Adipocyte (in vitro differentiated cells): Measurements from ENCODE around the gene ANGPTL1.

Experiments
- DNase-seq: peaks from one replicate; pipeline ENCODE4 v3.0.0-alpha.2; 2015; ENCODE audit warnings: low read depth
- H3K27me3 ChIP-seq: replicated peaks from 2 replicates; pipeline ENCODE4 v1.7.0; 2013; ENCODE audit warnings: mild to moderate bottlenecking, low read length, moderate library complexity; ENCODE audit not compliant: control insufficient read depth, insufficient read depth
- H3K36me3 ChIP-seq: 2 replicates; pipeline ENCODE4 v1.7.0; 2013; ENCODE audit warnings: low read length, mild to moderate bottlenecking, moderate library complexity; ENCODE audit not compliant: control insufficient read depth, insufficient read depth, severe bottlenecking
- H3K4me1 ChIP-seq: 2 replicates; pipeline ENCODE4 v1.7.0; 2013; ENCODE audit warnings: mild to moderate bottlenecking, low read length, moderate library complexity; ENCODE audit not compliant: control insufficient read depth, insufficient read depth
- H3K4me3 ChIP-seq: 2 replicates; pipeline ENCODE4 v1.7.0; 2013; ENCODE audit warnings: mild to moderate bottlenecking, low read length, moderate library complexity
- H3K9ac ChIP-seq: 2 replicates; pipeline ENCODE4 v1.7.0; 2013; ENCODE audit warnings: mild to moderate bottlenecking, low read length, moderate library complexity
- H3K9me3 ChIP-seq: 2 replicates; pipeline ENCODE4 v1.7.0; 2013; ENCODE audit warnings: mild to moderate bottlenecking, low read length, moderate library complexity; ENCODE audit not compliant: control insufficient read depth

The ANGPTL1 gene

GRCh38 chr1:178895928-178896327 is 25.1 kb upstream of the ANGPTL1 start:
- Histone ChIP-seq H3K4me3 (no peak overlapping the region), H3K36me3 (peaks cover 45% of the 10 kb centered on the region), H3K4me1 (no peaks in the 10 kb centered on the region), H3K9me3 (no peaks in the 10 kb centered on the region), H3K27me3 (no peaks in the 10 kb centered on the region), H3K9ac (no peak overlapping the region)
- DNase-seq = no peak

GRCh38 chr1:178886551-178886950 is 15.7 kb upstream of the ANGPTL1 start:
- no peak overlapping the region for H3K9ac ChIP-seq
- H3K4me3 ChIP-seq = no peak overlapping the region
- peaks cover 3% of the 10 kb centered on the region for H3K4me1 ChIP-seq
- DNase-seq = no peak
- peaks cover 53% of the 10 kb centered on the region for H3K36me3 ChIP-seq
- H3K27me3 ChIP-seq = no peaks in the 10 kb centered on the region
- H3K9me3 ChIP-seq = no peaks in the 10 kb centered on the region

- Histone ChIP-seq H3K27me3 (no peaks in the 10 kb centered on the region), H3K4me3 (no peak overlapping the region), H3K9ac (no peak overlapping the region), H3K36me3 (peaks cover 46% of the 10 kb centered on the region), H3K4me1 (peaks cover 3% of the 10 kb centered on the region), H3K9me3 (no peaks in the 10 kb centered on the region)
- no peak for DNase-seq
Observed at GRCh38 chr1:178885869-178886268, 15.0 kb upstream of the ANGPTL1 start.

- H3K36me3 ChIP-seq = peaks cover 19% of the 10 kb centered on the region
- H3K9ac ChIP-seq = no peak overlapping the region
- no peak overlapping the region for H3K4me3 ChIP-seq
- peaks cover 15% of the 10 kb centered on the region for H3K4me1 ChIP-seq
- H3K27me3 ChIP-seq = no peaks in the 10 kb centered on the region
- H3K9me3 ChIP-seq = no peaks in the 10 kb centered on the region
- DNase-seq = no peak
Observed at GRCh38 chr1:178881950-178882349, 11.1 kb upstream of the ANGPTL1 start.

GRCh38 chr1:178877896-178878295 is 7.0 kb upstream of the ANGPTL1 start:
- Histone ChIP-seq H3K4me3 (no peak overlapping the region), H3K36me3 (no peaks in the 10 kb centered on the region), H3K9me3 (no peaks in the 10 kb centered on the region), H3K9ac (no peak overlapping the region), H3K4me1 (peaks cover 16% of the 10 kb centered on the region), H3K27me3 (no peaks in the 10 kb centered on the region)
- no peak for DNase-seq

DNA sequence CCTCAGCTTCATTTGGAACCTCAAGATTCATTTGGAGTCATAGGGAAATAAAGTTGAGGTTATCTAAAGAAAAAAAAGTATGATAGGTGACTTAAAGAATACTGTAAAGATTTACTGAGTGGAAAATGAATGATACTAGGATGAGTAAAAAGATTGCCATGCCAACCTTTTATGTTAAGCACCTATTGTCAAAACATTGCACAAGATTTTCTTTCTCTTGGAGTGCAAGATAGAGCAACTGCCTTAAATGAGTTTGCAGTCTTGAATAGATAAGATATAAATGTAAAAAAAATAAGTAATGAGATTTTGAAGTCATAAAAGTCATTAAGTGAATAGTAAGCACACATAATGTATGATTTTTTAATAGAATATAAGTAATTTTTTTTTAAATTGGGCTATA is 5.1 kb upstream of the ANGPTL1 start:
- DNase-seq = no peak
- Histone ChIP-seq H3K4me3 (no peak overlapping the region), H3K27me3 (no peaks in the 10 kb centered on the region), H3K4me1 (peaks cover 33% of the 10 kb centered on the region), H3K9ac (no peak overlapping the region), H3K9me3 (no peaks in the 10 kb centered on the region), H3K36me3 (no peaks in the 10 kb centered on the region)

DNA sequence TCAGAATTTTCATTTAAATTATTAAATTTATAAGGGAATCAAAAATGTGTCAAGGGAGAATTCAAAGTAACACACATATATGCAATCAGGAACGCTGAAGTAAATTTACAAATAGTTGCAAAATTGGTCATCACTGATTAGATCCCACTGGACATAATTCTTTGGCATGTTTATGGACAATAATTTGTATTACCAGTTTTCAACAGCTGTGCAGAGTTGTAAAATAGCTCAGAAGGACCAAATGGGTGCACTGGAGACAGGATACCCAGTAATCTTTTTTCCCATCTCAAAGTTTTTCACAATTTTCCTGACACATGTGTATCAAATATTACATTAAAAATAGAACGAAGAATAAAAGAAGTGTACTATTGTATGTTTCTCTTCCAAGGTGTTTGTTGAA is 4.1 kb upstream of the ANGPTL1 start:
- no peak for DNase-seq
- no peak overlapping the region for H3K4me3 ChIP-seq
- no peaks in the 10 kb centered on the region for H3K27me3 ChIP-seq
- H3K9me3 ChIP-seq = no peaks in the 10 kb centered on the region
- H3K36me3 ChIP-seq = no peaks in the 10 kb centered on the region
- H3K9ac ChIP-seq = no peak overlapping the region
- peaks cover 43% of the 10 kb centered on the region for H3K4me1 ChIP-seq

DNA sequence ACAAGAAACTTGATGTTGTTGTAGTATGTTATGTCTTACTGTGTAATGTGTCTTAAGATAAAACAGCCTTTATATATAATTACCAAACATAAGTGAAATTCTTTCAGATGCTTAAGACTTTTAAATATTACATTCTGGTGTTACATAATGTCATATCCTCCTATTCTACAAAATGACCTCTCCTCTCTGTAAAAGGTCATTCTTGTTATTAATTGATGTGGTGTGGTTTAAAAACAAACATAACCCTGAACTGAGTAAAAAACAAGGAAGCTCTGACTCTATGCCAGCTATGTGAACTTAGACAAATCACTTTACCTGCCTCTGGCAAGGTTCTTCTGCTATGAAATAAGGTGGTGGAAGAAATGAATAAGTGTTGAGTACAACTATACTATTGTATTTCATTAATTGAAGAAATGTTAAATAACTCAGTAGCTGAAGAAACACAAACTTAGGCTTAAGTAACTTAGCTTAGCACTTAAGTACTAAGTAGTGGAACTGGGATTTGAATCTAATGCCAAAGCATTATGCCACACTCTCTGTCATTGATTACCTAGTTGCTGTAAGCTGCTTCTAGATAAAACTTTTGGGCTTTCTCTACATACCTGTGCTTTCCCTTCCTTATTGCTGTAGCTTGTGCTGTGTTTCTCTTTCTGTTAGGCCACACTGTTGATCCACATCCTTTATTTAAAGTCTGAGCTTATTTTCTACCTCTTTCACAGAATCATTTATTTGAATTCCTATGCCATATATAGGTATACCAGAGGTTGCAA is 859 bp upstream of the ANGPTL1 start:
- H3K9ac ChIP-seq = peak overlapping the region; percentile 91
- no peaks in the 10 kb centered on the region for H3K9me3 ChIP-seq
- peaks cover 42% of the 10 kb centered on the region for H3K4me1 ChIP-seq
- DNase-seq = no peak
- peak overlapping the region; percentile 92 for H3K4me3 ChIP-seq
- H3K27me3 ChIP-seq = no peaks in the 10 kb centered on the region
- no peaks in the 10 kb centered on the region for H3K36me3 ChIP-seq

- Histone ChIP-seq H3K9me3 (no peaks in the 10 kb centered on the region), H3K4me3 (peak overlapping the region; percentile 92), H3K4me1 (peaks cover 53% of the 10 kb centered on the region), H3K36me3 (peaks cover 3% of the 10 kb centered on the region), H3K27me3 (no peaks in the 10 kb centered on the region), H3K9ac (peak overlapping the region; percentile 91)
- no peak for DNase-seq
Observed at GRCh38 chr1:178870221-178870620, 656 bp downstream of the ANGPTL1 start.

GRCh38 chr1:178869119-178869697 is 1.7 kb downstream of the ANGPTL1 start:
- H3K9ac ChIP-seq = peak overlapping the region; percentile 91
- peaks cover 58% of the 10 kb centered on the region for H3K4me1 ChIP-seq
- peak overlapping the region; percentile 92 for H3K4me3 ChIP-seq
- no peaks in the 10 kb centered on the region for H3K9me3 ChIP-seq
- peak; percentile 82 for DNase-seq
- no peaks in the 10 kb centered on the region for H3K27me3 ChIP-seq
- H3K36me3 ChIP-seq = peaks cover 11% of the 10 kb centered on the region

DNA sequence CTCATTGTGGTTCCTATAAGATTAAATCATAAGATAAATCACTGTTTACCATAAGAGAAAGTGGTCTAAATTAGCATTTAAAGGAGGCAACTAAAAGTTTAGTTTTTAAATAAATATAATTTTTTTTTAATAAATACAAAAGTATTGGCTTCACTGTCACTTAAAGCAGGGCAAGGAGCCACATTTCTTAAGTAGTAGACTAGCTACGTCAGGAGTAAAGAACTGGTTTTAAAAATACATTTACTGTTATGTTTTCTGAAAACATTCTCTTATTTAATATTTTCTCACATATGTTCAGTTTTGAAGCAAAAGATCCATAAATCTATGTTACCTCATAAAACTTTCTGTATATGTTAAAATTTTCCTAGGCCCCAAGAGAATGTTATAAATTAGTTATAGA is 2.2 kb downstream of the ANGPTL1 start:
- no peak for DNase-seq
- Histone ChIP-seq H3K4me1 (peaks cover 63% of the 10 kb centered on the region), H3K27me3 (no peaks in the 10 kb centered on the region), H3K9me3 (no peaks in the 10 kb centered on the region), H3K4me3 (peak overlapping the region; percentile 92), H3K9ac (peak overlapping the region; percentile 91), H3K36me3 (peaks cover 14% of the 10 kb centered on the region)
